HepG2 (cell line): ENCODE results near the gene ZC3H7B. TPM values are rescaled to one million over a fixed set of nuclear protein-coding genes. Genes with fewer than 3 reads are reported as not detected.
A peak's percentile ranks its signal among the peaks of the same experiment; 100 is the strongest.

Experiments used
- HBP1 ChIP-seq: IDR thresholded peaks from 2 replicates; pipeline ENCODE4 v1.6.1; 2016; ENCODE audit warnings: low read depth, control low read depth
- HOXA7 ChIP-seq: sonication (generic); formaldehyde crosslinking; IDR thresholded peaks from 2 replicates; pipeline ENCODE4 v1.8.1; 2022; ENCODE audit warnings: mild to moderate bottlenecking, missing genetic modification reagents, moderate library complexity
- IRX3 ChIP-seq: sonication (generic); formaldehyde crosslinking; IDR thresholded peaks from 2 replicates; pipeline ENCODE4 v1.8.1; 2023; ENCODE audit warnings: mild to moderate bottlenecking, low read depth, missing genetic modification reagents, borderline replicate concordance
- KDM3A ChIP-seq: IDR thresholded peaks from 2 replicates; pipeline ENCODE4 v1.6.1; 2018; ENCODE audit warnings: low read depth, missing compliant biosample characterization
- KDM5B ChIP-seq: sonication (generic); formaldehyde crosslinking; IDR thresholded peaks from 2 replicates; pipeline ENCODE4 v1.4.0; 2020; ENCODE audit warnings: missing genetic modification reagents, mild to moderate bottlenecking, borderline replicate concordance
- KLF11 ChIP-seq: IDR thresholded peaks from 2 replicates; pipeline ENCODE4 v1.6.1; 2016; ENCODE audit warnings: missing compliant biosample characterization
- MIXL1 ChIP-seq: IDR thresholded peaks from 2 replicates; pipeline ENCODE4 v1.6.1; 2016
- MLLT10 ChIP-seq: sonication (generic); formaldehyde crosslinking; IDR thresholded peaks from 2 replicates; pipeline ENCODE4 v1.4.0; 2020; ENCODE audit warnings: missing genetic modification reagents
- MLX ChIP-seq: IDR thresholded peaks from 2 replicates; pipeline ENCODE4 v1.6.1; 2016
- NCOA5 ChIP-seq: sonication (generic); formaldehyde crosslinking; IDR thresholded peaks from 2 replicates; pipeline ENCODE4 v1.4.0; 2020; ENCODE audit warnings: missing genetic modification reagents
- SKI ChIP-seq: fragments of 450-650 bp; IDR thresholded peaks from one replicate; pipeline ENCODE4 v1.6.1; 2018; ENCODE audit warnings: mild to moderate bottlenecking; ENCODE audit not compliant: partially characterized antibody
- TCF7 ChIP-seq: sonication (generic); IDR thresholded peaks from 2 replicates; pipeline ENCODE4 v1.6.1; 2016; ENCODE audit warnings: antibody characterized with exemption, low read depth
- ZBTB8A ChIP-seq: sonication (generic); formaldehyde crosslinking; IDR thresholded peaks from 2 replicates; pipeline ENCODE4 v1.4.0; 2020; ENCODE audit warnings: mild to moderate bottlenecking, low read depth, missing genetic modification reagents, borderline replicate concordance
- ZFP62 ChIP-seq: sonication (generic); formaldehyde crosslinking; IDR thresholded peaks from 2 replicates; pipeline ENCODE4 v1.4.0; 2020; ENCODE audit warnings: missing genetic modification reagents
- ZNF235 ChIP-seq: sonication (generic); formaldehyde crosslinking; IDR thresholded peaks from 2 replicates; pipeline ENCODE4 v1.8.1; 2023; ENCODE audit warnings: mild to moderate bottlenecking, missing genetic modification reagents, borderline replicate concordance
- ZNF44 ChIP-seq: sonication (generic); formaldehyde crosslinking; IDR thresholded peaks from 2 replicates; pipeline ENCODE4 v1.5.1; 2020; ENCODE audit warnings: mild to moderate bottlenecking, missing genetic modification reagents
- ZNF567 ChIP-seq: sonication (generic); formaldehyde crosslinking; IDR thresholded peaks from 2 replicates; pipeline ENCODE4 v1.8.1; 2023; ENCODE audit warnings: mild to moderate bottlenecking, missing genetic modification reagents, borderline replicate concordance
- ZNF614 ChIP-seq: IDR thresholded peaks from 2 replicates; pipeline ENCODE4 v1.6.1; 2018; ENCODE audit warnings: missing biosample characterization, missing genetic modification reagents, inconsistent platforms, borderline replicate concordance
- ZNF724P ChIP-seq: sonication (generic); formaldehyde crosslinking; IDR thresholded peaks from 2 replicates; pipeline ENCODE4 v1.8.0; 2022; ENCODE audit warnings: missing genetic modification reagents, borderline replicate concordance
- ZNF772 ChIP-seq: sonication (generic); formaldehyde crosslinking; IDR thresholded peaks from 2 replicates; pipeline ENCODE4 v1.5.0; 2020; ENCODE audit warnings: mild to moderate bottlenecking, missing genetic modification reagents
- polyA plus RNA-seq, 8 experiments: library from polyadenylated mRNA; depleted of rRNA in 3 of 8; stranded (reverse) in 7 of 8; unstranded in 1 of 8; fragments of >200 nt; fragmentation: Illumina TruSeq in 4 of 8; extraction: Trizol in 4 of 8; gene quantifications; 2 replicates each; pipeline versions ENCODE4 v1.2.1 to v1.2.3, GENCODE V29; 2011 to 2016; ENCODE audit warnings: low read depth in 4 of 8, missing spikeins in 1 of 8, mixed read lengths in 1 of 8; ENCODE audit not compliant: insufficient read depth in 1 of 8
- total RNA-seq, 5 experiments: library from RNA; depleted of rRNA; stranded (reverse); fragments of >200 nt; fragmentation: Illumina TruSeq; extraction: Trizol; gene quantifications; 2 replicates each; pipeline ENCODE4 v1.2.3, GENCODE V29; 2016; ENCODE audit warnings: low read depth in 1 of 5
- TF ChIP-seq, protein P1 (sequence below): sonication (generic); formaldehyde crosslinking; IDR thresholded peaks from 2 replicates; pipeline ENCODE4 v1.5.1; 2020; ENCODE audit warnings: mild to moderate bottlenecking, missing genetic modification reagents, moderate library complexity
- TF ChIP-seq, protein P2 (sequence below): IDR thresholded peaks from 2 replicates; pipeline ENCODE4 v1.6.1; 2018; ENCODE audit warnings: missing genetic modification reagents, mild to moderate bottlenecking, missing compliant biosample characterization
- TF ChIP-seq, protein P3 (sequence below): IDR thresholded peaks from 2 replicates; pipeline ENCODE4 v1.6.1; 2016; ENCODE audit warnings: mild to moderate bottlenecking, missing biosample characterization, missing genetic modification reagents

The ZC3H7B gene
- total and polyA plus RNA-seq, 2 of the 13 experiments (the other 11 are each of a cell fraction or from before 2014, with no cell fraction given): 26.4 to 37.2 TPM

DNA sequence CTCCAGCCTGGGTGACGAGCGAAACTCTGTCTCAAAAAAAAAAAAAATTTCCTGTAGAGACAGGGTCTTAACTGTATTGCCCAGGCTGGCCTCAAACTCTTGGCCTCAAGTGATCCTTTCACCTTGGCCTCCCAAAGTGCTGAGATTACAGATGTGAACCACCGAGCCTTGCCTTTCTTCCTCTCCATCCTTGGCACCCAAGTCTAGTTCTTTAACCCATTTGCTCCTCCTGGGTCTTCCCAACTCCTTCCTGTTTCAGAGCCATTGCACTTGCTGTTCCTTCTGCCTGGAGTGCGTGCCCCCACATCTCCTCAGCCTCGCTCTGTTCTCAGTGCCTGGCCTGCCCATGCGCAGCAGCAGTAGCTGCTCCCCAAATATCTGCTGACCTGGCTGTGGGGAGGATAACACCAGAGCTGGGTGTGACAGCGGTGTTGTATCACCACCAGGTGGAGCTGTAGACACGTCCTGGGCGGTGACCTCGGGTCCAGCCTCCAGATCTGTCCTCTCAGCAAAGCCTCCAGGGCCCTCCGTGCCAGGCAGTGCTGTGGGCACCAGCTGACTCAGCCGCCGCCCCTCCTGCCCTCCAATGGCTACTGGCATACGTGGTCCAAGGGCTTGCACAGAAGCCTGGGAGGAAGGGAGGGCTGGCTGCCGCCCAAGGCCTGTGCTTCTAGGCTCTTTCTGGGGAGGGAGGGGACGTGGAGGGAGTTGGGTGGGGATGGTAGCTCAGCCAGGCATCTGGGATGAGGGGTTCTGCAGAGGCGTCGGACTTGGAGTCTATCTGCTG is 102.4 kb downstream of the ZC3H7B start (continued):
- TF ChIP-seq, protein P1, sequence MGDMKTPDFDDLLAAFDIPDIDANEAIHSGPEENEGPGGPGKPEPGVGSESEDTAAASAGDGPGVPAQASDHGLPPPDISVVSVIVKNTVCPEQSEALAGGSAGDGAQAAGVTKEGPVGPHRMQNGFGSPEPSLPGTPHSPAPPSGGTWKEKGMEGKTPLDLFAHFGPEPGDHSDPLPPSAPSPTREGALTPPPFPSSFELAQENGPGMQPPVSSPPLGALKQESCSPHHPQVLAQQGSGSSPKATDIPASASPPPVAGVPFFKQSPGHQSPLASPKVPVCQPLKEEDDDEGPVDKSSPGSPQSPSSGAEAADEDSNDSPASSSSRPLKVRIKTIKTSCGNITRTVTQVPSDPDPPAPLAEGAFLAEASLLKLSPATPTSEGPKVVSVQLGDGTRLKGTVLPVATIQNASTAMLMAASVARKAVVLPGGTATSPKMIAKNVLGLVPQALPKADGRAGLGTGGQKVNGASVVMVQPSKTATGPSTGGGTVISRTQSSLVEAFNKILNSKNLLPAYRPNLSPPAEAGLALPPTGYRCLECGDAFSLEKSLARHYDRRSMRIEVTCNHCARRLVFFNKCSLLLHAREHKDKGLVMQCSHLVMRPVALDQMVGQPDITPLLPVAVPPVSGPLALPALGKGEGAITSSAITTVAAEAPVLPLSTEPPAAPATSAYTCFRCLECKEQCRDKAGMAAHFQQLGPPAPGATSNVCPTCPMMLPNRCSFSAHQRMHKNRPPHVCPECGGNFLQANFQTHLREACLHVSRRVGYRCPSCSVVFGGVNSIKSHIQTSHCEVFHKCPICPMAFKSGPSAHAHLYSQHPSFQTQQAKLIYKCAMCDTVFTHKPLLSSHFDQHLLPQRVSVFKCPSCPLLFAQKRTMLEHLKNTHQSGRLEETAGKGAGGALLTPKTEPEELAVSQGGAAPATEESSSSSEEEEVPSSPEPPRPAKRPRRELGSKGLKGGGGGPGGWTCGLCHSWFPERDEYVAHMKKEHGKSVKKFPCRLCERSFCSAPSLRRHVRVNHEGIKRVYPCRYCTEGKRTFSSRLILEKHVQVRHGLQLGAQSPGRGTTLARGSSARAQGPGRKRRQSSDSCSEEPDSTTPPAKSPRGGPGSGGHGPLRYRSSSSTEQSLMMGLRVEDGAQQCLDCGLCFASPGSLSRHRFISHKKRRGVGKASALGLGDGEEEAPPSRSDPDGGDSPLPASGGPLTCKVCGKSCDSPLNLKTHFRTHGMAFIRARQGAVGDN (CRISPR knock-in tag): peak; percentile 75
- TF ChIP-seq KDM5B (CRISPR knock-in tag) (peak; percentile 44; the same call in 1 of the 2 replicates), ZBTB8A (CRISPR knock-in tag) (no peak), MLX (CRISPR knock-in tag) (0 out of 2 replicates have a peak, but pooled peaks have one; percentile 24), HBP1 (CRISPR knock-in tag) (no peak), ZNF44 (CRISPR knock-in tag) (no peak), ZNF567 (no peak), KDM3A (peak; percentile 78; the same call in 1 of the 2 replicates), ZNF614 (CRISPR knock-in tag) (peak; percentile 50; the same call in 1 of the 2 replicates), MIXL1 (CRISPR knock-in tag) (peak; percentile 51; the same call in 1 of the 2 replicates), MLLT10 (CRISPR knock-in tag) (no peak), ZNF235 (CRISPR knock-in tag) (no peak), SKI (no peak), ZNF772 (CRISPR knock-in tag) (0 out of 2 replicates have a peak, but pooled peaks have one; percentile 47), IRX3 (CRISPR knock-in tag) (no peak), ZNF724P (CRISPR knock-in tag) (no peak), NCOA5 (CRISPR knock-in tag) (no peak), KLF11 (no peak), HOXA7 (CRISPR knock-in tag) (no peak), TCF7 (no peak), ZFP62 (no peak)
- TF ChIP-seq, protein P2, sequence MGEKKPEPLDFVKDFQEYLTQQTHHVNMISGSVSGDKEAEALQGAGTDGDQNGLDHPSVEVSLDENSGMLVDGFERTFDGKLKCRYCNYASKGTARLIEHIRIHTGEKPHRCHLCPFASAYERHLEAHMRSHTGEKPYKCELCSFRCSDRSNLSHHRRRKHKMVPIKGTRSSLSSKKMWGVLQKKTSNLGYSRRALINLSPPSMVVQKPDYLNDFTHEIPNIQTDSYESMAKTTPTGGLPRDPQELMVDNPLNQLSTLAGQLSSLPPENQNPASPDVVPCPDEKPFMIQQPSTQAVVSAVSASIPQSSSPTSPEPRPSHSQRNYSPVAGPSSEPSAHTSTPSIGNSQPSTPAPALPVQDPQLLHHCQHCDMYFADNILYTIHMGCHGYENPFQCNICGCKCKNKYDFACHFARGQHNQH: peak; percentile 66; the same call in 1 of the 2 replicates
- TF ChIP-seq, protein P3, sequence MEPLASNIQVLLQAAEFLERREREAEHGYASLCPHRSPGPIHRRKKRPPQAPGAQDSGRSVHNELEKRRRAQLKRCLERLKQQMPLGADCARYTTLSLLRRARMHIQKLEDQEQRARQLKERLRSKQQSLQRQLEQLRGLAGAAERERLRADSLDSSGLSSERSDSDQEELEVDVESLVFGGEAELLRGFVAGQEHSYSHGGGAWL (CRISPR knock-in tag): 0 out of 2 replicates have a peak, but pooled peaks have one; percentile 51
